NK-92 treated with Interleukin-12 subunit alpha and Interleukin-12 subunit beta, amount 100 ng/mL, for 24 hours (cell line): ENCODE data around the gene ATP11A.
"Not testable (repeated sequence)": the region's sequence is repeated elsewhere in the genome, so short reads cannot be mapped to it uniquely, and the experiment has no call there.

Experiments used
- DNase-seq: peaks from one replicate; lab custom pipeline; 2025; lab: John Stamatoyannopoulos, UW

ATP11A gene

GRCh38 chr13:112670864-112671263, 19.0 kb upstream of the ATP11A start:
- no peak for DNase-seq

GRCh38 chr13:112671359-112671758, 18.5 kb upstream of the ATP11A start:
- DNase-seq: no peak

GRCh38 chr13:112672651-112673284, 17.1 kb upstream of the ATP11A start:
- DNase-seq: no peak

- DNase-seq: no peak
These were observed 15.1 kb upstream of the ATP11A start for GRCh38 chr13:112674412-112675365.

- no peak for DNase-seq
These were observed 14.5 kb upstream of the ATP11A start for GRCh38 chr13:112675366-112675756.

GRCh38 chr13:112677421-112677962, 12.3 kb upstream of the ATP11A start:
- DNase-seq: not testable (repeated sequence)

- DNase-seq: no peak
These were observed 10.5 kb upstream of the ATP11A start for GRCh38 chr13:112679381-112679780.

GRCh38 chr13:112679932-112680677, 9.7 kb upstream of the ATP11A start:
- DNase-seq: no peak

GRCh38 chr13:112680741-112681360, 9.0 kb upstream of the ATP11A start:
- DNase-seq: no peak

GRCh38 chr13:112683581-112683980, 6.3 kb upstream of the ATP11A start:
- DNase-seq: no peak

GRCh38 chr13:112684071-112684845, 5.6 kb upstream of the ATP11A start:
- no peak for DNase-seq

- not testable (repeated sequence) for DNase-seq
These were observed 4.5 kb upstream of the ATP11A start for GRCh38 chr13:112685189-112685805.

GRCh38 chr13:112685896-112686295, 3.9 kb upstream of the ATP11A start:
- DNase-seq: no peak

- DNase-seq: no peak
These were observed 3.5 kb upstream of the ATP11A start for GRCh38 chr13:112686364-112686763.

- DNase-seq: no peak
These were observed 2.9 kb upstream of the ATP11A start for GRCh38 chr13:112686987-112687386.

- DNase-seq: no peak
These were observed 1.8 kb upstream of the ATP11A start for GRCh38 chr13:112687836-112688559.

- peak; percentile 22 for DNase-seq
These were observed 1.1 kb upstream of the ATP11A start for GRCh38 chr13:112688560-112689302.

- peak; percentile 17 for DNase-seq
These were observed 568 bp downstream of the ATP11A start for GRCh38 chr13:112690283-112690929.

- no peak for DNase-seq
These were observed 2.3 kb downstream of the ATP11A start for GRCh38 chr13:112692104-112692503.
